Caki2 (cell line): Measurements from ENCODE around the gene PLCL1. TPM values are rescaled to one million over a fixed set of nuclear protein-coding genes. Genes with fewer than 3 reads are reported as not detected.

Experiments
- DNase-seq: peaks from one replicate; pipeline ENCODE4 v3.0.0-alpha.2; 2015; ENCODE audit warnings: low read depth
- in situ Hi-C: cut with HindIII; loops from 2 replicates; pipeline ENCODE4 v1.10.0; 2016; ENCODE audit warnings: low sequenced_read_pairs, low pct_unique_long_range_greater_than_20kb, mixed read lengths
- total RNA-seq: library from RNA; depleted of rRNA; stranded (reverse); fragments of >200 nt; shearing (Covaris generic); gene quantifications from 2 replicates; pipeline ENCODE4 v1.2.3, GENCODE V29; 2014; ENCODE audit warnings: low replicate concordance

The PLCL1 gene
- total RNA-seq, 1 experiment from 2014 or later = not detected

DNA sequence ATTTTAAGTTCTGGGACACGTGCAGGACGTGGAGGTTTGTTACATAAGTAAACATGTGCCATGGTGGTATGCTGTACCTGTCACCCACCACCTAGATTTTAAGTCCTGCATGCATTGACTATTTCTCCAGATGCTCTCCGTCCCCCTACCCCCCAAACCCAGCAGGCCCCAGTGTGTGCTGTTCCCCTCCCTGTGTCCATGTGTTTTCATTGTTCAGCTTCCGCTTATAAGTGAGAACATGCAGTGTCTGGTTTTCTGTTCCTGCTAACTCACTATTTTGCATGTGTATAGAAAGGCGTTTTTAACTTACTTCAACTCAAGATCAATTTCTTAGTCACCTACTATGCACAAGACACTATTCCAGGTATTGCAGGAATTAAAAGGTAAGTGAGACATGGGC, 128.0 kb downstream of the PLCL1 start:
- in situ Hi-C loops = no loop called here
- no peak for DNase-seq

DNA sequence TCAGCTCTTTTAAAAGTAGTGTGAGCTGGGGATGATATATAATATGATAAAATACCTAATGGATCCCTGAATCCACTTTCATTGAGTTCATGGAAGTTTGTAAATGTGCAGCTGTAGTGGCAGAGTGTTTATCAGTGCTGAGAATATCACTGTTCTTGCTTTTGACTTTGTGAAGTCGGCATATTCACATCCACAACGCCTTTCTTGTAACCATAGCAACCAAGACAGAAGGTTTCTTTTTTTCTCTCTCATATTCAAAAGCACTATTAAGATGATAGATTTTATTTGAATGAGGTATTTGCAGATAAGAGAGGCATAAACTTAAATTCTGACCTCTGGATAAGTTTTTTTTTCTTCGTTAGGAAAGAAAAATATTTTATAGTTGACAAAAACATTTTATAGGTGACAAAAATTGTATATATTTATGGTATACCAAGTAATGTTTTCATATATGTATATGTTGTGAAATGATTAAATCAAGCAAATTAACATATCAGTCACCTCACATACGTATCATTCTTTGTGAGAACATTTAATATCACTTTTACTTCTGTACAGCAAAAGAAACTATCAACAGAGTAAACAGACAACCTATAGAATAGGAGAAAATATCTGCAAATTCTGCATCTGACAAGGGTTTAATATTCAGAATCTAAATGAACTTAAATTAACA, 130.0 kb downstream of the PLCL1 start:
- in situ Hi-C loops = no loop called here
- no peak for DNase-seq

- no peak for DNase-seq
- in situ Hi-C loops = no loop called here
Observed at GRCh38 chr2:197934934-197935289, 130.5 kb downstream of the PLCL1 start.

GRCh38 chr2:197937814-197938213, 133.4 kb downstream of the PLCL1 start:
- DNase-seq = no peak
- in situ Hi-C loops = no loop called here

- in situ Hi-C loops = no loop called here
- no peak for DNase-seq
Observed at GRCh38 chr2:197938555-197938954, 134.2 kb downstream of the PLCL1 start.

- DNase-seq = no peak
- in situ Hi-C loops = no loop called here
Observed at GRCh38 chr2:197939787-197940186, 135.4 kb downstream of the PLCL1 start.

DNA sequence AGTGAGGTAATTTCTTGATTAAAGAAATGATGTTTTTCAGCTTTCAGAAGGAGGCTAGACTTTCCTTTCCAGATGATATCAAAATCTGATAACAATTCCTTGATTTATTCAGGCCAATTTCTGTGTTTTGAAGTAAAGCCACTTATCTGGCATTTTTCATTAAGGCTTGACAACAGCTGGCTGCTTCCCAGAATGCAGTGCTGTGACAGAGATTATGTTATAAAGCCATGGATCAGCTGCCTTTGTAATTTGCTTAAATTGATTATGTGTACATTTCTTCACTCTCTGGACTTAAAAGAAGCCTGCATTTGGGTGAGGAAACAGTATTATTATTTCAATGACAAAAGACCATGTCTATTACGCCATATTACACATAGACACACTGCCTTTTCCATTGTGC, 136.0 kb downstream of the PLCL1 start:
- in situ Hi-C loops = no loop called here
- DNase-seq = no peak

DNA sequence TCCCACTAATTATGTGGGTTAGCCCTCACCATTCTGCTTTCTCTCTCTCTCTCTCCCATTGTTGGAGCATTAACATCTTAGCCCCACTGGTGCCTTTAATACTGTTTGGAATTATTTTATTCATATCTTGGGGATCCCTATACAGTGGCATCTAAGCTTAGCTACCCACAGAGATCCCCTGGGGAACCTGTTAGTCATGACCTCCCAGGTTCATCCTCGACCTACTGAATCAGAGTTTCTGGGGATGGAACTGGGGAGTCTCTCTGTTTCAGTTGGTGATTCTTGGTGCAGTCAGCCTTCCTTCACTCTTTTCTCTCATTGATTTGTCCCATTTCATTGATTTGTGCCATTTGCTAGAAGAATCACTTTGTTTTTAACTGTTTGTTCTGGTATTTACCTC, 137.3 kb downstream of the PLCL1 start:
- no peak for DNase-seq
- in situ Hi-C loops = no loop called here

GRCh38 chr2:197943731-197944130, 139.3 kb downstream of the PLCL1 start:
- in situ Hi-C loops = no loop called here
- no peak for DNase-seq

- in situ Hi-C loops = no loop called here
- no peak for DNase-seq
Observed at GRCh38 chr2:197944416-197945096, 140.2 kb downstream of the PLCL1 start.

- no peak for DNase-seq
- in situ Hi-C loops = no loop called here
Observed at GRCh38 chr2:197946562-197946961, 142.2 kb downstream of the PLCL1 start.

DNA sequence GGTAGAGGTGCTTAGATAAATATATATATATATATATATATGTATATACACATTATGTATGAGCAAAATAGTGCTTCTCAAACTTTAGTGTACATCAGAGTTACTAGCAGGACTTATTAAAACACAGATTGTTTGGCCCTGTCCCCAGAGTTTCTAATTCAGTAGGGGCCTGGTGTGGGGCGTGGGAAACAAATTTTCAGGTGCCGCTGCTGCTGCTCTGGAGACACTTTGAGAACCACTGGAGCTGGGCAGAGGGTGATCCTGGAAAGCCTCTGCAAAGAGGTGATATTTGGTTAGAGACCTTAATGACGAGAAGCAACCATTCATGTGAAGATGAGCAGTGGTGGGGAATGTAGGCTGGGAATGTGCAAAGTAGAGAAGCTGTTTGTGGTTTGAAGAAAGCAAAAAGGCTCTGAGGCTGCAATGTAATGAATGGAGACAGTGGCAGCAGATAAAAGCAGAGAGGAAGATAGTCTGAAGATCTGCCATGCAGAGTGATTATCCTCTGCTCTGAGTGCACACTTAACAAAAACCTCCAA, 142.9 kb downstream of the PLCL1 start:
- DNase-seq = no peak
- in situ Hi-C loops = no loop called here

DNA sequence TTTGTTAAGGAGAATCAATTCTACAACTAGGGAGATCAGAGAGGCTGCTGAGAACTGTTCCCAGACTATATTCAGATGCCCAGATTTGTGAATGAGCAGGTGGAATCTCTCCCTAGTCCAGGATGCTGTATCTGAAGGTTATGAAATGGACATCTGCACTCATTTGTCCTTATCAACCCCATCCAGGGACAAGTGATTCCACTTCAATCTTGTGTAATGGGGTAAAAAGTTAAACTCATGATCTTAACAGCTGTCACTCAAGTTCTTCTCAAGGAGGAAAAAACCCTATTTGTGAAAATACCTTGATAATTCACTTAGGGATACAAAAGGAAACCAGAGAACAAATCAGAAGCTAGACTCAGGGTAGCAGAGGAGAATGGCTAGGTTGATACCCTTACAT, 144.8 kb downstream of the PLCL1 start:
- in situ Hi-C loops = no loop called here

GRCh38 chr2:197950006-197950405, 145.6 kb downstream of the PLCL1 start:
- DNase-seq = no peak
- in situ Hi-C loops = no loop called here

More for the DNA sequence above, 144.8 kb downstream of the PLCL1 start:
- no peak for DNase-seq

DNA sequence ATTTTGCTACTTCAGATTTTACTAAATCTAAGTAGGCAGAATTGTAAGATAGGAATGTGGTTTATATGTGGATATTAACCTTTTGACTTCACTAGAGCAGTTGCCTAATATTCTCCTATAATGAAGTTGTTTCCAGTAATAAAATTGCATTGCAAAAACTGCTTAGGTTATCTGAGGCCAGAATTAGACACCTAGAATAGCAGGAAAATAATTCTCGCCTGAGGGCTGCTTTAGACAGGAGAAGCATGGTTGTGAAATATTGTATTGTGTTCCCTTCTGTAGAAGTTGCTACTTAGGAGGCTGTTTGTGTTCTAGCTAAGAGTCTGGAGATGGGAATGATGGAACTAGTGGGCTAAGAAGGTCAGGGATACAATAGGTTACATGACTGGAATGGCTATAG, 146.3 kb downstream of the PLCL1 start:
- in situ Hi-C loops = no loop called here
- no peak for DNase-seq

GRCh38 chr2:197952540-197953202, 148.3 kb downstream of the PLCL1 start:
- no peak for DNase-seq
- in situ Hi-C loops = no loop called here

GRCh38 chr2:197954328-197954727, 149.9 kb downstream of the PLCL1 start:
- in situ Hi-C loops = no loop called here
- DNase-seq = no peak

GRCh38 chr2:197958592-197959150, 154.3 kb downstream of the PLCL1 start:
- in situ Hi-C loops = no loop called here
- no peak for DNase-seq

DNA sequence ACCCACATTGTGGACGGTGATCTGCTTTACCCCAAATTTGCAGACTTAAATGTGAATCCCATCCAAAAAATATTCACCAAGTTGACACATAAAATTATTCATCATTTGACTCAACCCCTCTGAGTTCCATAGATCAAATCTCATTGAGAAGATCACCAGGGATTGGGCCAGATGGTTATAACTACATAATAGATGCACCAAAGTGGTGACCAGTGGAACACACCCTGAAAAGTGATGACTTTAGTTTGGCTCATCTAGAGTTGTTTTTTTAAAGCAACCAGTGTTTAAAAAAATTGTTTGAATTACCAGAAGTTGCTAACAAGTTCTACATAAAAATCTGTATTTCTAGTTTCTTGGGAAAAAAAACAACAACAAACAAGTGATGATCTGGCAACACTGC, 155.0 kb downstream of the PLCL1 start:
- DNase-seq = no peak
- in situ Hi-C loops = no loop called here
